ENCODE results near the gene ITGB8.

The ITGB8 gene

DNA sequence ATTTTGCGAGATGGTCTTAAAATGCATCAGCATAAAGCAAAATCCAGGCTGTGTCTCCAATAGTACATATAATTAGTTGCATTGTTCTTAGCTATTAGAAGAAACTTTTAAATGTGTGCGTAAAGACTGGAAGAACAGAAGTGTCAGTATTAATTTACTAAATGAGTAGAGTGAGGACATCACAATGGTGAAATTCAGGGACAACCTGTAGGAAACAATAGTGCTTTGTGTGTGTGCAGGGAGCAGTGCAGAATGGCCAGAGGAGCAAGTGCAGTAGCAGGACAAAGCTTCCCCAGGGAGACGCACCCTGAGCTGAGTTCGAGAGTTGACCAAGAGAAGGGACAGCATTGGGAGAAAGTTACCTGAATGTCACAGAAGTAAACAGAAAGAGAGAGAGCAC lies 13.7 kb downstream of the ITGB8 start:
- DNase-seq, result peak; percentile 85

DNA sequence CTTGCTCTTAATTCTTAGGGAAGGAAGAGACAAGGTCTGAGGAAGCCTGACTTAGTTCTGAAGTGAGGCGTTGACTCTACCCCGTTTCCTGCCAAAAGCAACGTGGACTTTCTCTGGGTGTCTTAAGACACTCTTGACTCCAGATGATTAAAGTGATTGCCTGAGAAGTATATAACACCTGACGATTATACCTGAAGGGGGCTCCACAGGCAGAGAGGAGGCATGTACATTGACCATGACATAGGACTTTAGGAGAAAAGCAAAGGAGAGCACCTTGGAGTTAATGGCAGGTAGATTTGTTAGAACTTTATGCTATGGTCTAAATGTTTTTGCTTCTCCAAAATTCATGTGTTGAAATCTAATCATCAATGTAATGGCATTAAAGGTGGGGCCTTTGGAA lies 15.9 kb downstream of the ITGB8 start:
- no peak for DNase-seq

DNA sequence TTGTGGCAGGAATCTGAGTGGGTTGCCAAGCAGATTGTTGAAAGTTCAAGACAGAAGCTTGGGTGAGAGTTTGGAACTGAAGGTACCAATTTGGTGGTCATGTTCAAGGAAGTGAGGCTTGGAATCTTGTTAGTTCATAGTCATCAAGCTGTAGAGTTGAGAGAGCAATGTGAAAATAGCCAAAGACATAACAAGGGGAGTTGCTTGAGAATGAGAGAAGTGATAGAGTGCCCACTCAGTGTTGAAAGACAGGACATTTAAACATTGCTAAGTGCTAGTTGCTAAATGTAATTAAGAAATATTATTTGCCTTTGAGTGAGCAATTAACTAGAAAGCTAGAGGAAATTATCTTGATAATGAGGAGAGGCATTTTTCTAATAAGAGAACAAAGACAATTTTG lies 17.0 kb downstream of the ITGB8 start:
- DNase-seq, result no peak

DNA sequence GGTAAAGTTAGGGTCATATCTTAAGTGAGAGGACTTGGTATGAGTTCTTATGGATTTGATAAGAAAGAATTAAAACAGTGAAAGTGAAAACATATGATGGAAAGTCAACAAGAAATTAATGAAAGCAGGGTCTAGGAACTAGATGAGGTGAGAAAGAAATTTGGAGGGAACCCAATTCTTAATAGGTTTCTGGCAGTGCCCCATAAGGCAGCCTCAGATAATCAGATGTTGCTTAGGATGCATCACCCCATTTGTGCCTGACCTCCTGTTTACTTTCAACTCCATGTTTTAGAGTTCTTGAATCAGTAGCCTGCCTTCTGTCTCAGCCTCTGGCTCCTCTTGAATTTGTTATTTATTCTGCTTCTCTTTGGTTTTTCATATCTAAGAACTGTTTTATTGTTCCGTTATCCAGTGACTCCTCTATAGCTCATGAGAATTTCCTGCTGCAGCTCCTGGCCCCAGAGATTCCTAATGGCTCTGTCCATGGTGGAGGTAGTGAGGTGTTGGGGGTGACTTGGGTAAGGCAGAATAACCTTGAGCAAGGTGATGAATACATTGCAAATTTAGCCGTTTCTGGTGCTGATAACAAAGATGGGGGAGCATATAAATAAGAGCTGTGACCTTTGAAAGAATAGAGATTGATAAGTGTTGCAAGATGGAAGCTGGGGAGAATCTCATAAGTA lies 17.6 kb downstream of the ITGB8 start:
- DNase-seq, result no peak

DNA sequence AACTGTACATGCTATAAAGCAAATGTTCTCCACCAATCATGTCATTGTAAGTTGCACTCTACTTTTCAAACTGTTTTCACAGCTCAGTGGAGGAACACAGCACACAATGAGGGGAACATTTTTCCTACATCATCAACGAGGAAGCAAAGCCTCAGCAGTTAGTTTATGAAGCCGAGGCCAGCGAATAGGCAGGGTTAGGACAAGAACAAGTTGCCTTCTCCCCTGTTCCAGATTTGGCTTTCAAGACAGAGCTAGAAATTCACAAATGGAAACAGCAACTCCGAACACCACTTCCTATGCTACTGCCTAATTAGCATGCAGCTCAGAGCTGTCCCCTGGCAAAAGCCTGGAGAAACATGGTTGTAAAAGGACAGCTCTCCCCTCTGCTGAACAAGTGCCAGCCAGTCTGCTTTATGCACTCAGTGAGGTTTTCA lies 19.8 kb downstream of the ITGB8 start:
- no peak for DNase-seq

DNA sequence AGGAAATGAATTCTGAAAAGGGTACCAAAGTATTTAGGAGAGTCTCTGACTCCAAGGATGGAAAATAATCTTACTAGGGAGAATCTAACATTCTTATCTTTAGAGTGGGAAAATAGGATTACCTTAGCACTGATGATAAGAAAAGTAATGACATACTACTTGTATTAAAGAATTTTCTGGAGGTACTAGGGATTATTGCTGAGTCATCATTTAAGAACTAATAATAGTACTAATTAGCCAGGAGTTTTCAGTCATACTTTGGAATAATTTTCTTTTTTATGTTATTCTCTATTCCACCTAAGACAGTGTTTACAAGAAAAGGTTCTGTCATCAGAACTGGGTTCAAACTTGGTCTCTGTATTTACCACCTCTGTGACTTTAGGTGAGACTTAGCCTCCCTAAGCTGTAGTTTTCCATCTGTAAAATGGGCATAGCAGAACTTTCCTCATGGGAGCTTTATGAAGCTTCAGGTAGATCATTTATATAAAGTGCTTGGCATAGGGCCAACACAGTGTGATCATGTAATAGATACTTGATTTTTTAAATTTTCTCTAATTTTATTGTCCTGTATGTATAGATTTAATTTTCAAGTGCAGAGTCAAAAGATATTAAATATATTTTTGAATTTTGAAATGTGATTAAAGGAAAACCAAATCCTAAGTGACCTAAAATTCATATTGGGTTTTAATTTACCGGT lies 20.4 kb downstream of the ITGB8 start:
- DNase-seq, result no peak

DNA sequence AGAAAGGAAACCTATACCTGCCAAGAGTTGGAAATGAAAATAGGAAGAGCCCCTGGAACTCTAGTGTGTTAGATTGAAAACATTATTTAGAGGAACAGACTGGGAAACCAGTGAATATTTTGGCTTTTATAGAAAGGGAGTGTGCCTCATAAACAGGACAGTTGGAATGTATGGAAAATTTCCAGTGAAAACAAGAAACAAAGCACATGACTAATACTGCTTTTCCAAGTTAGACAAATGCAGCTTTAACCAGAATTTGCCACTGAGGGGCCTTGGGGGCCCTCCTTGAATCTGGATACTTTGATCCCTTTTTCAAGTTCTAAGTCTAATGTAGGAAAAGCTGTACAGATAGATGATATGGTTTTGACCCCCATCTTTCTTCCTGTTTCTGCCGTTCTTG lies 21.2 kb downstream of the ITGB8 start:
- DNase-seq, result no peak

DNA sequence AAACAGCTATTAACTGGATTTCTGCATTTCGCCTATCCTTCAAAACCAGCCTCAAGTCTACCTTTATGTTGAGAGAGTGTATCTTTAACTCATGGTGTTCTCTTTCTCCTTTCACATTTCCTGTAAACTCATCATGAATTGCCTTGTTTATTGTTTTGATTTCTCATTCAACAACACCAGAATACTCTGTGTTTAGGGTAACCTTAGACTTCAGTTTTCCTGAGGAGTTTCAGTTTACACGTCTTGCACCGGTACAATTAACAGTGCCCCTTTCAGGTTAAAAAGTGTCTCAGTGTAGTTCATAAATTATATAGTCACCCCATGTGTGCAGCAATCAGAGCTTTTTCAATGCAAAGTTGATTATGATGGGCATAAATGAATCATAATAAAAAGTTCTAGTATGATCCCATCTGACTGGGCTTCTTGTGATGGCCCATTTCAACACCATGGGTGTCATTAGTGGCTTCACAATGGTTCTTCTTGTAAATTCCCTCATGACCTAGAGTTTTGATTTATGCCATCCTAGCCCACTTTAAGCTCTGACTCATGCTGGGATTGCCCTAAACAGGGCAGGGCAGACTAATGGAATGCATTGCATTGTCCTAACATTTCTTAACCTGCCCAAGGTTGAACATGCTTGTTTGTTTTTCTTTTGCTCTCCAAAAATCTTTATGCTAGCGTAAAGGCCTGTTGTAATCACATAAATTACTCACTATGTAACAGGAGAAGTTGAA lies 22.0 kb downstream of the ITGB8 start:
- no peak for DNase-seq

DNA sequence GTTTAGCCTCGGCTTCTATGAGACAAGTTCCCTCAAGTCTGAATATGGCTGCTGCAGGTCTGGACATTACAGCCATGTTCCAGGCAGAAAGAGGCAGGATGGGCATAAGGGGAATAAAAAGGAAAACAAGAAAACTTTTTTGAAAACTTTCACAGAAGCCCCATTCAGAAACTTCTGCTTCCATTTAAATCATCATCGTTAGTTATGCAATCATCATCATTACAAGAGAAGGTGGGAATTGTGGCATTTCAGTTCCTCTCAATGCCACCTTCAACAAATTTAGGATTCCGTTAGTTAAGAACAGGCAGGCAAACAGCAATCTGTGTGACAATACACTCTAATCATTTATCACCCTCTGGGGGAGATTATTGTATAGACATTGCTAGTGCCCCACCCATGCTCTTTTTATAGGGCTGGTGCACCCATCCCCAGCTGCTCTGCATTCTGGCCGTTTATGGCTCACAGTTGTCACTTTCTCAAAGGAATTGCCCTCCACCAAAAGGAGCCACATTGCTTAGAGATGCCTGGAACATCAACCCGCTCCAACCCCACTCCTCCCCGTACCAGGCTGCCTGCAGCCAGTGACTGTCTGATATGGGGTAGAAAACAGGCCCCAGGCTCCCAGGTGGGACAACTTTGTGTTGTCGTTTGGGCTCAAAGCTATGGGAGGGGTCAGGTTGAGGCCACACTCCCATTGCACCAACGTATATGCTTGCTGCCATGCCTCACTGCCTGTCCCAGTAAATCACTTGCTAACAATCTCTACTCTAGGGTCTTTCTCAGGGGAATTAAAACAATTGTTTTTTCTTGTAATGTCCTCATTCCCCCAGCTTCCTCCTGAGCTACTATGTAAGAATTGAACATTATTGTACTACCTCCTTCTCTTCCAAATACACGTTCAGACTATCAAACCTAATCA lies 24.2 kb downstream of the ITGB8 start:
- DNase-seq, result no peak

DNA sequence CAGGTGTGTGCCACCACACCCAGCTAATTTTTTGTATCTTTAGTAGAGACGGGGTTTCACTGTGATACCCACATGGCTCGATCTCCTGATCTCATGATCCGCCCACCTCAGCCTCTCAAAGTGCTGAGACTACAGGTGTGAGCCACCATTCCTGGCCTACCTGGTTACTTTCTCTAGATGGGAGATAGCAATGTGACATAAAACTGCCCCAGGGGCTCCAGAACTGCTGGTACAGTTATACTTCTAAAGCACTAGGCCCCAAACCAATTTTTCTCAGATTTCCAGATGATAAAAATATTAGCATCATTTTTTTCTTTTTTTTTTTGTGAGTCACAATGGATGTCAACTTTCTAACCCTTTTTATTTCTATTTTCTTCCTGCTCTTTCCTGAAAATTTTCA lies 27.4 kb downstream of the ITGB8 start:
- no peak for DNase-seq

DNA sequence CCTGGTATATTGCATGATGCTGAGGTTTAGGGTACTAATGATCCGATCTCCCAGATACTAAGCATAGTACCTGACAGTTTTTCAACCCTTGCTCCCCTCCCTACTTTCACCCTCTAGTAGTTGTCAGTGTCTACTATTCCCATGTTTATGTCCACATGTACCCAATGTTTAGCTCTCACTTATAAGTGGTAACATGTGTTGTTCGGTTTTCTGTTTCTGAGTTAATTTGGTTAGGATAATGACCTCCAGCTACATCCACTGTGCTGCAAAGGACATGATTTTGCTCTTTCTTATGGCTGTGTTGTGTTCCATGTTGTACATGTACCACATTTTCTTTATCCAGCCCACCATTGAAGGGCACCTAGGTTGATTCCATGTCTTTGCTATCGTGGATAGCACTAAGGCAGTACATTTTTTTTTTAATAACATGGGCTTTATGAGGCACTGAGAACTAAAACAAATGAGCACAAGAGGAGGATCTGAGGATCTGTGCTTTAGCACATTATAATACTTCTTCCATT lies 28.1 kb downstream of the ITGB8 start:
- DNase-seq, result no peak

DNA sequence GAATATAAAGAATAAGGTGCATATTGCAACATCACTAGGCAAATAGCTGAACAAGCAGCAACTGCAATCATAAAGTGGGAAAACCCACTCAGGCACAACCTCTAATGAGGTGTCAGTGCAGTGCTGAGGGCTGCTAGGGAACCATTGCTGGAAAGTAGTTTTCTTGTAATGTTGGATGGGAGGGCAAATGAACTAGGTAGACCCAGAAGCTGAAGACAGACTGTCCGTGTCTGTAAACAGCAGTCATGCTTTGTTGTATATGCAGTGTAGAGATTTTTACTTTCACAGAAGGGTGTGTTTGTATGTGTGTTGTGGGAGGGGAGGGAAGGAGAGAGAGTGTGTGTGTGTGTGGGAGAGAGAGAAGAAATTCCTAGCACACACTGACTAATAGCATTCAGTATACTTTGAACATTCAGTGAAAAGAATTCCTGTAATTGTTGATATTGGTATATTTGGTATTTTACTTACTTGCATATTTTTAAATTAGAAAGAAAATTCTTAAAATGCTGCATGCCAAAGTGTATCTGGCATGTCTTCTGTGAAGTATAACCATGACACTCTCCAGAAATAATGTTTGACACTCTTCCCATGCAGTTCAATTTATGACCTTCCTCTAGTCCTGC lies 28.8 kb downstream of the ITGB8 start:
- no peak for DNase-seq

DNA sequence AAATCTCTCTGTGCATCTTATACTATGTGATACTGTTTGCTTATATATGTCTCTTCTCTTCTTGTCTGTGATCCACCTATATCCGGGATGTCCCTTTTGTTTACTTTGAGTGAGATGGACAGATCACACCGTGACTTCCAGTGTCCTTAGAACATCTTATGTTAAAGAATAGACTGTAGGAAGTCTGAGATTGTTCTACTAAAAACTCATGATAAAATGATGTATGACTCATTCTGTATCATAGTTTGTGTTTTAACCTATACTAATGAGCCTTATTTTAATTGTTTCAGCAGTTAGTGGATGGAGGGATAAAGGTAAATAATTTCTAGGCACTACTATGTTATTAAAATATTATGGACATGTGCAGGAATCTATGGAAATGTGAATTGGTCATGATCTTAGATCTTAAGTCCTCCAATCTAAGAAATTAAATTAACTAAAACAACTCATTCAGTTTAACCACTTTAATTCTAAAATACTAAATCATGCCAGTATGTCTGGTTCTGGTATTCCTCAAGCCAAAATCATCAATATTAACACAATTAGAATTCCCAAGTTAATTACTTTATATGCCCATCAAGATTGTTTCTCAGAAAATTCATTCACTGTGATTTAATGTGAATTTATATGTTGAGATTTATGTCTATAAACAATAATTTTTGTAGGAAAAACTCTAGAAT lies 32.0 kb downstream of the ITGB8 start:
- DNase-seq, result no peak

DNA sequence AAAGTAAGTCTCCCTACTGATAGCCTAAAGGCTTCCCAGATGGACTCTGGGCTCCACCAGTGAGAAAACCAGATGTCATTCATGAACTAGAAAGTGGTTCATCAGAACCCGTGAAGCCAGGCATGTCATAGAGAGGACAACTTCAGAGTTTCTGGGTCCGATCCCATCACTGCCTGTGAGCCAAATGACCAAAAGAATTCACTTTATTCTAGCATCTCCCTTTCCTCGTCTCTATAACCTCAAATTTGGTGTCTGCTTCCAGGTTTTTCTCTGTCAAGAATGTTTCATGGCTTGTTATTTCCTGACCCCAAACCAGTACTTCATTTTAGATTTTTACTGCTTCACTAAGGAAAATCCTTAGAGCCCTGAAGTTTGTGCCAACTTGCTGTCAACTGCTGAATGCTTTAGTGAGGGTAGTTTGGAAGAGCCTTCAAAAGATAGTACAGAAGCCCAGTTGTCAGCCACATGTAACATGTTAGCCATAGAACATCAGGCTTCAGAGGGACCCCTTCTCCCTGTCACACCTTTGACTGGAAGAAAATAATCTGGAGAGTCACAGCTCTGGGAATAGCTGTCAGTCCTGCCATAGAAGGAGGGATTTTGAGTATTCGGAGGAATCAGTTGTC lies 34.0 kb downstream of the ITGB8 start:
- no peak for DNase-seq

DNA sequence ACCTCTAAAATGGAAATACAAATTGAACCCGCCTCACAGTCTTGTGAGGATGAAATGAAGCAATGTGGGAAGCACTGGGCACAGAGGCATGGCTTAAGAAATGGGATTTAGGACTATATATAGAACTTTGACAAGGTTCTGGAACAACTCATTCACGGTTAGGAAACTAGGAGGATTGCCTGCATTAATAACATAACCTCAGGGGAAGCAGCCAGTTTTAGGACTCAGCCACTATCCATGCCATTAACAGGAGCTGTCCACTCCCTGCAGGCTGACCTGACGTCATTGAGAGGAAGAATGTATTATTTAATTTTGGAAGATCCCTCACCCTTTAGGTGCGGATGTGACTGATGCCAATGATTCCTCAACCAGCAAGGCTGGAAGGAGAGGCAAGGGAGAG lies 34.8 kb downstream of the ITGB8 start:
- DNase-seq, result no peak

DNA sequence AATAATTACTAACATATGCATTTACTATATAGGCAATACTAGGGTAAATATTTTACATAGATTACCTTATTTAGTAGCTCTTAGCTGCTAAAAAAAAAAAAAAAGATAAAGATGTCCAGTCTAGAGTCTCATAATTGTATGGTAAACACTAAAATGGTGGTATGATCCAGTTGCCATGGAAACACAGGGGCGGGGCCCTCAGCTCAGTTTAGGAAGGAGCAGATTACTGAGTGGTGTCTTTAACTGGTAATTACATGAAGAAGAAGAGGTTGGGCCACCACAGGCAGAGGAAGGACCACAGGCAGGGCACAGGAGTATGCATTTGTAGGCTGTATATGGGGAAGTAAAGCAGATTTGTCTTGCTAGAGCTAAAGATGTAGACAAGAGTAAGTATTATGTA lies 43.7 kb downstream of the ITGB8 start:
- no peak for DNase-seq

DNA sequence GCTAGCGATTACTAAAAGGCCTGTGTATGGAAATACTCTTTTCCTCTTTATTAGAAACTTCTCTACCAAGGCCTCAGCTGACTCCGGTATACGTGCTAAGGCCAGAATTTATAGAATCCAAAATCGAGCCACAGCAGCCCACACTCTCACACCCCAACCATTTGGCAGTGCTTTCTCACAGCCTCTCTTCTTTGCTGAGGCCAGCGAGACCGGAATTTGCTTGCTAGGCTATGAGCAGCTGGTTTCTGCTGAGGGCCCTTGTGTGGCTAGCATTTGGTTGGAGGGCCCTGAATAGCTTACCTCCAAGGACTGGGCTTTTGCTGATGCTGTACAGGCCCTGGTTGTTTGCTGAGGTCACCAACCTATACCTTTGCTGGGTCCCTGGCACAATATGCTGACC lies 46.1 kb downstream of the ITGB8 start:
- no peak for DNase-seq

DNA sequence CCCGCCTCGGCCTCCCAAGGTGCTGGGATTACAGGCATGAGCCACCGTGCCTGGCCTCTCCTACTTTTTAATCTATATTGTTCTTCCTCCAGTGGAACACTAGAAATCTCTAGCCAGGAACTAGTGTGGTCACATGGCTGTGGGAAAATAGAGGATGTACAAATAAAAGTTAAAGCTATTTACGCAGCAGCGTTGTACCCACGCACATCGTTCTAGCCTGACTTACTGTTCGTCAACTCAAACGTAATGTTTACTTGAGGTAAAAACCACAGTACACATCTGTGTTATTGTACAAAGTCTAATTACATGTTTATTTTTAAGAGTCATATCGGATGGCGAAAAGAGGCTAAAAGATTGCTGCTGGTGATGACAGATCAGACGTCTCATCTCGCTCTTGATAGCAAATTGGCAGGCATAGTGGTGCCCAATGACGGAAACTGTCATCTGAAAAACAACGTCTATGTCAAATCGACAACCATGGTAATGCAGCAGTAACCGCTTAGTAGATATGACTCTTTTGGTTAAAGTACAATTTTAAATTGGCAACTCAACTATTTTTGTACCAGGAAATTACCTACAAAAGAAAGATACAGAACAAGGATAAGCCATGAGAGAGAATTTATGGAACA lies 50.8 kb downstream of the ITGB8 start:
- no peak for DNase-seq

DNA sequence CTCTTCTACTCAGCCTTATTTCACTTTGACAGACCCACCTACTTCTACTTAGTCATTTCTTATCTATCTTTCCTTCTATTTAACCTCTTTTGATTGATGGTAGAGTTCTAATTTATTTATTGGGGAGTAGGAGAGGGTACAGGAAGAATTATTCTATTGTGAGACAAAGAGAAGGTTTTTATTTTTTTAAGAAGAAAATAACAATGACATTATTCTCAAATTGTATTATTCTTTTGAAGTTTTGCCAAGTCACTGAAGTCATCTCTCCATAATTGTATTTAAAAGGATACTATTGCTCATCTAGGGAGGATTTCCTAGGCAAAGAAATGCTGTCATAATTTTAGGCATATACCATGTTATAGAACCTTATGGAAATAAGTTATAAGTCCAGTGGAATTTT lies 52.7 kb downstream of the ITGB8 start:
- no peak for DNase-seq

DNA sequence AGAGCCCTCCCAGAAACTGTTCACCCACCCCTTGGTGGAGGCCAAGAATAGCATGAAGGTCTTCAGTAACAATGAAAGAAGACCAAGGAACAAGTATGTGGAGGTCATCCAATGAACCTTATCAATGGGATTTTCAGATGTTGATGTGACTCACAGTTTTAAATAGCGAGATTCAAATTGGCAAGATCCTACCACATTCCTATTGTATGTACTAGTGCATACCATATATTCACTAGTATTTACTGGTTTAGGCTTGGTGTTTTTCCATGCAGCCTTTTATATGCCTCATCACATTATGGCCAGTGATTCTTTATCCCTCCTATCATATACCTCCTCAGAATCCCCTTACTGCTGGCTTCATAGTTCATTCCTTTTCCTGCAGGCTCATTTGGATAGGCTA lies 54.4 kb downstream of the ITGB8 start:
- DNase-seq, result no peak

DNA sequence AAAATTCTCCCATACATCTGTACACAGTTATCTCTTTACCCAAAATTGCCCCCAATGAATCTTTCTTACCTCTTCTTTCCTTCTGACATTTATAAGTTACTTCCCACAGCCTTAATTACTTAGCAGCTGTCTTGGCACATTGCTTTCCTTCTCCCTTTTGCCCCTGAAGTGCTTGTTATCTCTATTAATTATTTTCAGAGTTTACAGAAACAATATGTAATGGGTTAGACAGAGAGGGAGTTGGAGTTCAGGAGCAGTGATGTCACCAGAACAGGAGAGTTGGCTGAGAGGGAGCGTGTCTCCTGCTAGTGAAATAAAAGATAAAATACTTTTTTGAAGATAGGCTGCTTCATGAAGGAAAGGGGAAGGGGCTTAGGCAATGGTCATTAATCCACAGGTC lies 57.4 kb downstream of the ITGB8 start:
- no peak for DNase-seq
